Tongue (tissue), 3 donors: ENCODE measurements around the gene C1orf226. TPM values are rescaled to one million over a fixed set of nuclear protein-coding genes. Genes with fewer than 3 reads are reported as not detected.
A peak's percentile ranks its signal among the peaks of the same experiment; 100 is the strongest.
"Not testable (repeated sequence)": the region's sequence is repeated elsewhere in the genome, so short reads cannot be mapped to it uniquely, and the experiment has no call there.

Source experiments
- DNase-seq: peaks from one replicate; pipeline ENCODE4 v3.0.0-alpha.2; 2015
- small RNA-seq: library from RNA; depleted of rRNA; stranded (forward); fragments of <200 nt; gene quantifications from one replicate; pipeline ENCODE3, GENCODE V24; 2014; ENCODE audit warnings: low replicate concordance
- total RNA-seq: library from RNA; depleted of rRNA; stranded (reverse); fragments of >200 nt; gene quantifications from one replicate; pipeline ENCODE4 v1.2.3, GENCODE V29; 2014

C1orf226 gene
- total RNA-seq, 1 donor from 2014 or later: 2.3 TPM

DNA sequence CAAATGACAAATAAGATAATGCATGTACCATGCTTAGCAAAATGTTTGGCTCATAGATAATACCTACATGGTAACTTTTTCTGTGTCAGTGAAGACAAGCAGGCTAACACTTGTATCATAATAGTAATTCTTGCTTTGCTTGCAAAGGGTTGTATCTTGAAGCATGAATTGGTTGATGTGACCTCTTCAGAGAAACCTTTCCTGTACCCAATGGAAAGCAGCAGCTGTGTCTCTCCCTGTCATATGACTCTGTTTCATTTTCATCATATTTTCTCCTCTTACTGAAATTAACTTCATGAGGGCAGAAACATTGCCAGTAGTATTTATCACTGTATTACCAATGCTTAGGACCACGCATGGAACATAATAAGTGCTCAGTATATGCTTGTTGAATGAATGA, 26.0 kb downstream of the C1orf226 start:
- DNase-seq: no peak

DNA sequence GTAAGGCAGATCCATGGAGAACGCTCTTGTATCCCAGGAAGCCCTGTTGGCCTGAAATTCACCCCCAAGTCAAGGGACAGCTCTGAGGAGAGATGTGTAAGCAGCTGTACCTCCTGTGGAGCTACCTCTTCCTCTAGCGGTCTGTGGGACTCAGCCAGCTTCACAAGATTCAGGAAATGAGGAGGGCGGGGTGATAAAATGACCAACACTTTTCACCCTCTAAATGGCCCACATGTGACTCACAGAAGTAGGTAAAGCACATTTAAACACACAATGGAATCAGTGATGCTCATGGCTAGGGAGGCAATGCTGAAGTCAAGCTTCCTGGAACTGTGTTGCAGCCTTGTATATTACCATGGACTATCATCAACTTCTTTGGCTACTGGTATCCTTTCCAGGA, 30.5 kb downstream of the C1orf226 start, which contains the start of gene SH2D1B:
Gene SH2D1B, minus strand, starts transcription at position 135 of the 400 bp plus-strand sequence. Its CDS starts 120 bp downstream, at position 15.
- no peak for DNase-seq

DNA sequence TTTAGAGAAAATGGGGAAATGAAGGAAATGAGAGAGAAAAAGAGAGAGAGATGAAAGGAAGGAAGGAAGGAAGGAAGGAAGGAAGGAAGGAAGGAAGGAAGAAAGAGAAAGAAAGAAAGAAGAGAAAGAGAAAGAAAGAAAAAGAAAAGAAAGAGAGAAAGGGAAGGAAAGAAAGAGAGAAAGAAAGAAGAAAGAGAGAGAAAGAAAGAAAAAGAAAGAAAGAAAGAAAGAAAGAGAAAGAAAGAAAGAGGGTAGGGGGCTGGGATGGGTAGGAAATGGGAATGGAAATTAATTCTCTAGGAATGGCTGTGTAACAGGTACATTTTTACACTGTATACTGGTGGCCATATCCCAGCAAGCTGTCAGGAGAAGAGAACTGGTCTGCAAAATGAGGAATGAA, 34.7 kb downstream of the C1orf226 start:
- DNase-seq: no peak

DNA sequence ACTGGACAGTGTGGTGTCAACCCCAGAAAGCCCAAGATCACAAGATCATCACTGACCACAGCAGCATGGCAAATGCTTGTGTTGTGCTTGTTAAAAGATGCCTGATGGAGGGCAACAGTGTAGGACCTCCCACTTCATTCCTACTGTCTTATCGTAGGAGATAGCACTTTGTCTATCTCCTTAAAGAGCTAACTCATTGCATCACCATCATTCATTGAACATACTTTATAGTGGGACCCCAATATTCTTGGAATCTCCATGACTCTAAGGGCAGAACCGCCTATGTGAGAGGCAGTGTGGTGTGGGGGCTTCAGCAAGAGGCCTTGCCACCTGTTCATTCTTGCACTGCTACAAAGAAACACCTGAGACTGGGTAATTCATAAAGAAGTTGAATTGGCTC, 35.4 kb downstream of the C1orf226 start:
- no peak for DNase-seq

DNA sequence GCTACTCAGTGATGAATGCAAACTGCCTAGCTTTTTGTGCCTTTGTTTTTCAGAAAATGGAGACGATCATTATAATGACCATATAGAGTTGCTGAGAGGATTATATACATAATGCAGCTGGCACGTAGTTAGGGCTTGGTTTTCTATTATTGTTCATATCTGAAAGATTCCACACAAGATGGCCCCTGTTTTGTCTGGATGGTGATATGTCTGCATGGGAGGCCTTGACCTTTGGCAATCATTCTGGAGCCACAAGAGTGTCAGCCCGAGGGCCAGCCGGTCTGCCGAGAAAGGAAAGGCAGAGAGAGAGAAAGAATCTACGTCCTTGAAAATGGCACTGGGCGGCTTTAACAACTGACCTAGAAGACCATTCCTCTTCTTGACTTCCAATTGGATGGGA, 36.1 kb downstream of the C1orf226 start:
- DNase-seq: no peak

DNA sequence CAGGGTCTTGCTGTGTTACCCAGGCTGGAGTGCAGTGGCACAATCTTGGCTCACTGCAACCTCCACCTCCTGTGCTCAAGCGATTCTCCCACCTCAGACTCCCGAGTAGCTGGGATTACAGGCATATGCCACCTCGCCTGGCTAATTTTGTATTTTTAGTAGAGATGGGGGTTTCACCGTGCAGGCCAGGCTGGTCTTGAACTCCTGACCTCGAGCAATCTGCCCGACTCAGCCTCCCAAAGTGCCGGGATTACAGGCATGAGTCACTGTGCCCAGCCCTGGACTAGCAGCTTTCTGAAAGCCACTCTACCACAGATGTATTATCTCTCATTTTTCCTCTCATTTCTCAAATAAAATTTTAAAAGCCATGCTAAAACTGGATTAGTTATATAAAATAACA, 37.1 kb downstream of the C1orf226 start:
- not testable (repeated sequence) for DNase-seq

DNA sequence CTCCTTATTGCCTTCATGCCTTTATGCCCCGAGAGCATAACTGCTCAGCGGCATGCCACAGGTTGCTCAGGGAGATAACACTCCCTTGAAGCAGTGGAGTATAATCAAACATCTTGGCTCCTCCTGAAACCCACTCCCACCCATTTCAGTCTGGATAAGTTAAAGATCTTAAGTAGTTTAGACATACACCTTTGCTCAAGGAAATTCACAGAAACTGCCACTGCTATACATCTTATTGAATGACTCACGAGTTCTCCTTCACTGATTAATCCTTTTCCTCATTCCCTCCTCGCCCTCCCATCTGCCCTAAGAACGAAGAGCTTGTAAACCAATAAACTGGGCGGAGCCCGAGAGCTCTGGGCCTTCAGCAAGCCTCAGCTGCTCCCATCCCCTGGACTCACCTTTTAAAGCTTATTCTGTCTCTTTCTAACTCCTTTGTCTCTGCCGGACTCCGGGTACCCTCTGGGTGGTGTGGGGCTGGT, 38.0 kb downstream of the C1orf226 start:
- DNase-seq: not testable (repeated sequence)

DNA sequence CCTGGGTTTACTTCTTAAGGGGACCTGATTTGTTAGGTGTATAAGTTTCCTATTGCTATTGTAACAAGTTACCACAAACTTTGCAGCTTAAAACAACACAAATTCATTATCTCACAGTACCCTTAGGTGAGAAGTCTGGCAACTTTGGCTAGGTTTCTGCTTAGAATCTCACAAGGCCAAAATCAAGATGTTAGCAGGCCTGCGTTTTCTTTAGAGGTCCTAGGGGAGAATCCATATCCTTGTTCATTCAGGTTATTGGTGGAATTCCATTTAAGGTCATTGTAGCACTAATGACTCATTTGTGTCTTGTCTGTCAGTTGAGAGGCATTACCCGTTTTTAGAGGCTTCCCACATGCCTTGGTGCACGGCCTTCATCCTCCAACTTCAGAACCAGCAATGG, 38.6 kb downstream of the C1orf226 start:
- DNase-seq: no peak

DNA sequence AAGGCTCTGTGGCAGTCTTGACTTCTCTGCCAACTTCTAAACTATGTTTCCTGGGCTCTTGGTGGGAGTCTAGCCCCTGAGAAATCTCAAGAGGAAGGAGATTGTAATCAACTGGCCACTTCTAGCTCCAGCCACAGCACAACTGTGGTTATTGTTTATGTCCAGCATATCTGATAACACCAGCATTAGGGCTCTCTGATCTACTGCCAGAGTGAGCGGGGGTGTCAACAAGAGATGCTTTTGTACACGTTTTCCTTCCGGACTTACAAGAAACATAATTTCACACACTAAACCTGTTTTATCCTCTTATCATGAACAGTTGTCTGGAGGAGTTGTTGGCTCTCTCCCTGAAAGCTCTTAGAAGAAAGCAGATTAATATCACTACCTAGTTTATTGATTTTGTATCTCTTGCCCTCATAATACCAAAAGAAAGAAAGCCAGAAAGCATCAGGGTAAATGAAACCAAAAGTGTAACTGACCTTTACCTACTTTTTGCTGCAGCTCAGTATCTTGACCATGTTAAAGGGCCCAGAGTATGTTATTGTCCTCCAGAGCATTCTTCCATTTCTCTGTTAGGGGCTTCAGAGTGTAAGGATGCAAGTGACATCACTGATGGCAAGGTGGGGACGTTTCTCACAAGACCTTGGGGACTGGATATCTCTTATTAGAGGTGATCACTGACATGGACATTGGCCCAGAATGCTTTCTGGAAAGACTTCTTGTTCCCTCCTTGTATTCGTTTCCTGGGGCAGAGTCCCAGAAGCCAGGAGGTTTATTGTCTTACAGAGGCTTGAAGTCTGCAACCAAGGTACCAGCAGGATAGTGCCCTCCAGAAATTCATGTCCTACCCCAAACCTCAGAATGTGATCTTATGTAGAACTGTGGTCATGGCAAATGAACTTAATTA, 40.0 kb downstream of the C1orf226 start:
- DNase-seq: no peak

DNA sequence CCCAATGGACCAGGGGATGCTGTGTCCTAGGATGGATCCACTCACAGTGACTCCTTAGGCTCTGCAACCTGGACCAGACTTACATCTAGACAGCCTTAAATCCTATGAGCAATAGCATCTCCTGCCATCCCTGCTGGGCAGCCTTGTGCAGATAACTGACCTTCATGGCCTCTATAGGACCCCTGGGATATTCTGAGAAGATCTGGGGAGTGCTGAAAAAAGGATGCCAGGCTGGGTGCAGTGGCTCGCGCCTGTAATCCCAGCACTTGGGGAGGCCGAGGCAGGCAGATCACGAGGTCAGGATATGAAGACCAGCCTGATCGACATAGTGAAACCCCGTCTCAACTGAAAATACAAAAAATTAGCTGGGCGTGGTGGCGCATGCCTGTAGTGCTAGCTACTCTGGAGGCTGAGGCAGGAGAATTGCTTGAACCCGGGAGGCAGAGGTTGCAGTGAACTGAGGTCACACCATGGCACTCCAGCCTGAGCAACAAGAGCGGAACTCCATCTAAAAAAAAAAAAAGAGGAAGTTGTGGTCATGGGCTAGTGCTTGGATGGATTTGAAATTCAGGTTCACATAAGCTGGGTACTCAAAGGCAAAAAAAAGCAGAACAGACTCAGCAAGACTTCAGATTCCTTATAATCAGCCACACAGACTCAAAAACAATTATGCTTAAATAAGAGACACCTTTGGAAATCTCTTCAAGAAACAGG, 41.3 kb downstream of the C1orf226 start:
- DNase-seq: no peak

DNA sequence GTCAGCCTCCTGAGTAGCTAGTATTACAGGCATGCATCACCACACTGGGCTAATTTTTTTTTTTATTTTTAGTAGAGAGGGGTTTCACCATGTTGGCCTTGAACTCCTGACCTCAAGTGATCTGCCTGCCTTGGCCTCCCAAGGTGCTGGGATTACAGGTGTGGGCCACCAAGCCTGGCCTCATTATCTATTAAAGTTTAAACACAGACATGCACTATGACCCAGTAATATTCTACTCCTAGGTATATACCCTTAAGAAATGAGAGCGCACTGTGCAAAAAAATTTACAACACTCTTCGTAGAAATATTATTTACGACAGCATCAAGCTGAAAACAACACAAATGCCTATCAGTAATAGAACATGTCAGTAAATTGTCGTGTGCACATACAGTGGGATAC, 49.1 kb downstream of the C1orf226 start:
- DNase-seq: no peak

DNA sequence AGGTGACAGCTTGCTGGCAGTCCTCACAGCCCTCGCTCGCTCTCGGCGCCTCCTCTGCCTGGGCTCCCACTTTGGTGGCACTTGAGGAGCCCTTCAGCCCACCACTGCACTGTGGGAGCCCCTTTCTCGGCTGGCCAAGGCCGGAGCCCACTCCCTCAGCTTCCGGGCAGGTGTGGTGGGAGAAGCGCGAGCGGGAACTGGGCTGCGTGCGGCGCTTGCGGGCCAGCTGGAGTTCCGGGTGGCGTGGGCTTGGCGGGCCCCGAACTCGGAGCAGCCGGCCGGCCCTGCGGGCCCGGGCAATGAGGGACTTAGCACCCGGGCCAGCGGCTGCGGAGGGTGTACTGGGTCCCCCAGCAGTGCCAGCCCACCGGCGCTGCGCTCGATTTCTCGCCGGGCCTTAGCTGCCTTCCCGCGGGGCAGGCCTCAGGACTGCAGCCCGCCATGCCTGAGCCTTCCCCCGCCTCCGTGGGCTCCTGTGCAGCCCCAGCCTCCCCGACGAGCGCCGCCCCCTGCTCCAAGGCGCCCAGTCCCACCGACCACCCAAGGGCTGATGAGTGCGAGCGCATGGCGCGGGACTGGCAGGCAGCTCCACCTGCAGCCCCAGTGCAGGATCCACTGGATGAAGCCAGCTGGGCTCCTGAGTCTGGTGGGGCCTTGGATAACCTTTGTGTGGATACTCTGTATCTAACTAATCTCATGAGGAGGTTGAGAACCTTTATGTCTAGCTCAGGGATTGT, 51.6 kb downstream of the C1orf226 start:
- DNase-seq: not testable (repeated sequence)

Small RNA genes within 50 kb of the gene (small RNA-seq; reads per million reads assigned to genes)
- gene MIR556 (0.37 reads per million, percentile 62 among the genes with 10 or more reads in this experiment), gene RNA5SP61 (not detected)

Other genes starting within 250 kb of the C1orf226 start
- not detected for gene SPATA46, start 4.9 kb upstream of the C1orf226 start, total RNA-seq
- gene SH2D1B, start 30.4 kb downstream of the C1orf226 start, total RNA-seq: 0.62 TPM
- gene UHMK1, start 116.1 kb downstream of the C1orf226 start, total RNA-seq: 51.7 TPM
- 48.8 TPM for gene UAP1, start 180.0 kb downstream of the C1orf226 start, total RNA-seq